Measurements from ENCODE around the gene CA11.

GRCh38 chr19:48644839-48645619 lies 958 bp downstream of the CA11 start:
- TF ChIP-seq POLR2AphosphoS5 (IDR thresholded peaks at IDR 0.05; ENCODE audit: low read depth, low read length) (no peak), POLR2A (IDR thresholded peaks at IDR 0.05; ENCODE audit: low read depth, low read length) (no peak)

Data from GM12892 (cell line).